Fibroblast of villous mesenchyme (primary cell): Measurements from ENCODE around the gene ZNF580. TPM values are rescaled to one million over a fixed set of nuclear protein-coding genes. Genes with fewer than 3 reads are reported as not detected.

Experiments
- DNase-seq: peaks from one replicate; pipeline ENCODE4 v3.0.0-alpha.2; 2010; ENCODE audit warnings: low read depth
- H3K4me3 ChIP-seq: 2 replicates; pipeline ENCODE4 v1.5.1; 2011; ENCODE audit warnings: low read depth, mild to moderate bottlenecking, low read length
- total RNA-seq: library from RNA; depleted of rRNA; stranded (reverse); fragments of >200 nt; gene quantifications from 2 replicates; pipeline ENCODE4 v1.2.3, GENCODE V29; 2012
- TF ChIP-seq, protein P1 (sequence below): IDR thresholded peaks from 2 replicates; pipeline ENCODE4 v1.5.1; 2012; ENCODE audit warnings: low read depth, mild to moderate bottlenecking, low read length; ENCODE audit not compliant: insufficient read depth

Gene ZNF580
- total RNA-seq, 1 donor, result 5.6 TPM

DNA sequence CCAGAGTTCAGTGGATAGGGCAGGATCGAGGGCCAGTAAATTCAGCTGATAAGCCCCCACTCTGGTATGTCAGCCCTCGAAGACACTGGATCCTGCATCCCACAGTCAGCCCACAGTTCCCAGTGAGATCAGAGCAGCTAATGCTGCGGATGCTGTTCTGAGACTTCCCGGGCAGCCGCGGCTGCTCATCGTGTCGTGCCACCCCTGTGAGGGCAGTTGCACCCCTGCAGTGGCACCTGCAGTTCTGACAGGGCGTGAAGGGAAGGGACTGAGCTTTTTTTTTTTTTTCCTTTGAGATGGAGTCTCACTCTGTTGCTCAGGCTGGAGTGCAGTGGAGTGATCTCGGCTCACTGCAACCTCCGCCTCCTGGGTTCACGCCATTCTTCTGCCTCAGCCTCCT, 26.7 kb downstream of the ZNF580 start:
- no peak for DNase-seq
- H3K4me3 ChIP-seq, result no peak overlapping the region
- TF ChIP-seq, protein P1, sequence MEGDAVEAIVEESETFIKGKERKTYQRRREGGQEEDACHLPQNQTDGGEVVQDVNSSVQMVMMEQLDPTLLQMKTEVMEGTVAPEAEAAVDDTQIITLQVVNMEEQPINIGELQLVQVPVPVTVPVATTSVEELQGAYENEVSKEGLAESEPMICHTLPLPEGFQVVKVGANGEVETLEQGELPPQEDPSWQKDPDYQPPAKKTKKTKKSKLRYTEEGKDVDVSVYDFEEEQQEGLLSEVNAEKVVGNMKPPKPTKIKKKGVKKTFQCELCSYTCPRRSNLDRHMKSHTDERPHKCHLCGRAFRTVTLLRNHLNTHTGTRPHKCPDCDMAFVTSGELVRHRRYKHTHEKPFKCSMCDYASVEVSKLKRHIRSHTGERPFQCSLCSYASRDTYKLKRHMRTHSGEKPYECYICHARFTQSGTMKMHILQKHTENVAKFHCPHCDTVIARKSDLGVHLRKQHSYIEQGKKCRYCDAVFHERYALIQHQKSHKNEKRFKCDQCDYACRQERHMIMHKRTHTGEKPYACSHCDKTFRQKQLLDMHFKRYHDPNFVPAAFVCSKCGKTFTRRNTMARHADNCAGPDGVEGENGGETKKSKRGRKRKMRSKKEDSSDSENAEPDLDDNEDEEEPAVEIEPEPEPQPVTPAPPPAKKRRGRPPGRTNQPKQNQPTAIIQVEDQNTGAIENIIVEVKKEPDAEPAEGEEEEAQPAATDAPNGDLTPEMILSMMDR, result no peak

DNA sequence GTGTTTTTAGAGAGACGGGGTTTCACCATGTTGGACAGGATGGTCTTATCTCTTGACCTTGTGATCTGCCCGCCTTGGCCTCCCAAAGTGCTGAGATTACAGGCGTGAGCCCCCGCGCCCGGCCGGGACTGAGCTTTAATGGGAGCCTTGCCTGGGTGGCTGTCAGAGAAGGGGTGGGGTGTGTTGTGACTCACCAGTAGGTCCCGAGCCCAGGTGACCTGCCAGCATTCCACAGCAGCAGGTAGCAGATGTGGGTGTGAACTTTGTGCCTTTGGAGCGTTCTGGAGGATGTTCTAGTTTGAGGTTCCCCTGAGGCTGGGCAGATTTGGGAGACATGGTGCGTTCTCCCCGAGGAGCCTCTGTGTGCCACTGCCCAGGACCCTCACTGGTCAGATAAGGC, 27.2 kb downstream of the ZNF580 start:
- H3K4me3 ChIP-seq, result no peak overlapping the region
- TF ChIP-seq, protein P1, result no peak
- DNase-seq, result no peak

DNA sequence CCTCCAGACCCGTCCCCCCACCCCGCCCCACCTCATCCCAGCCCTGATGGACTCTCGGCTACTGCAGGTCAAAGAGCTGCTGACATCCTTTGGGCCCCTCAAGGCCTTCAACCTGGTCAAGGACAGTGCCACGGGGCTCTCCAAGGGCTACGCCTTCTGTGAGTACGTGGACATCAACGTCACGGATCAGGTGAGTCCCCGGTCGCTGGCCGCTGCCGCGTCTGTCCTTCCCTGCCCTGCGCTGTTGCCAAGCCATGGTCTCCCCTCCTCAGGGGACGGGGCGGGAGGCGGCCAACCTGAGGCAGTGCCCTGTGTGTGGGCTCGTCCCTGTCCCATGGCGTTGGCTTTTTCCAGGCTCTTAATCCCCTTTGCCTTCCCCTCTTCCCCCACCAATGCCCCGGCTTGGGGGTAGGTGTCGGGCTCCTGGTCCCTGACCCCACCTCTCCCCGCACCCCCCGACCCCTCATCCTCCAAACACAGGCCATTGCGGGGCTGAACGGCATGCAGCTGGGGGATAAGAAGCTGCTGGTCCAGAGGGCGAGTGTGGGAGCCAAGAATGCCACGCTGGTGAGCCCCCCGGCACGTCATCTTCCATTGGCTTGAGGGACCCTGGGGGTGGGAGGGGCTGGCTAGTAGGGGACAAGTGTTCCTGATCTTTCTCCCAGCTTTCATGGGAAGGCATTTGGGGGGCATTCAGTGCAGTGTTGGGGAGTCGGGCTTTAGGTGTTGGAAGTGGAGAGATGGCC, 28.0 kb downstream of the ZNF580 start:
- no peak overlapping the region for H3K4me3 ChIP-seq
- no peak for DNase-seq
- TF ChIP-seq, protein P1, result no peak

DNA sequence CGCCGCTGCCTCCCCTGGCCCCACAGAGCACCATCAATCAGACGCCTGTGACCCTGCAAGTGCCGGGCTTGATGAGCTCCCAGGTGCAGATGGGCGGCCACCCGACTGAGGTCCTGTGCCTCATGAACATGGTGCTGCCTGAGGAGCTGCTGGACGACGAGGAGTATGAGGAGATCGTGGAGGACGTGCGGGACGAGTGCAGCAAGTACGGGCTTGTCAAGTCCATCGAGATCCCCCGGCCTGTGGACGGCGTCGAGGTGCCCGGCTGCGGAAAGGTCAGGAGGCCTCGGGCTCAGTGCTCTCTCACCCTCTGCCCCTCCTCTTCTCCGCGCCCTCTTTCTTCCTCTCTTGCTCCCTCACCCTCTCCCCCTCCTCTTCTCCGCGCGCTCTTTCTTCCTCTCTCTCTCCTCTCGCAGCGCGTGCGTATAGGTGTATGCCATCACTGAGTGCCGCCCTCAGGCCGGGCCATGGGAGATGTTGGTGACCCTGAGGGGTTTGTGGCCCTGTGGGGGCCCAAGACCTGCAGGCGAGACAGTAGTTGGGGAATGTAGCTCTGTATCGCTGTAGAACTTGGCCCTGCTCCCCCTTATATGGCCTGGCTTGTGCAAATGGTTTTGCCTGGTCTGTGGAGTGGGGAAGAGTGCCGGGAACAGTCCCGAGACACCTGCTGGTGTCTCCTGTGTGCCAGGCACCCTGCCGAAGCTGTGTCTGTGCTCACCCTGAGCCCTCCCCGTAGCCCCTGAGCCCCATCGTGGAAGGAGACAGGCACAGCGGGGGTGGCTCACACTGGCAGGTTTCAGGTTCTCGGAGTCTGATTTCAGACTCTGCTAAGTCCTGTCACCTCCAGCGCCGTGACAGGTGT, 28.8 kb downstream of the ZNF580 start:
- DNase-seq, result no peak
- TF ChIP-seq, protein P1, result no peak
- no peak overlapping the region for H3K4me3 ChIP-seq

DNA sequence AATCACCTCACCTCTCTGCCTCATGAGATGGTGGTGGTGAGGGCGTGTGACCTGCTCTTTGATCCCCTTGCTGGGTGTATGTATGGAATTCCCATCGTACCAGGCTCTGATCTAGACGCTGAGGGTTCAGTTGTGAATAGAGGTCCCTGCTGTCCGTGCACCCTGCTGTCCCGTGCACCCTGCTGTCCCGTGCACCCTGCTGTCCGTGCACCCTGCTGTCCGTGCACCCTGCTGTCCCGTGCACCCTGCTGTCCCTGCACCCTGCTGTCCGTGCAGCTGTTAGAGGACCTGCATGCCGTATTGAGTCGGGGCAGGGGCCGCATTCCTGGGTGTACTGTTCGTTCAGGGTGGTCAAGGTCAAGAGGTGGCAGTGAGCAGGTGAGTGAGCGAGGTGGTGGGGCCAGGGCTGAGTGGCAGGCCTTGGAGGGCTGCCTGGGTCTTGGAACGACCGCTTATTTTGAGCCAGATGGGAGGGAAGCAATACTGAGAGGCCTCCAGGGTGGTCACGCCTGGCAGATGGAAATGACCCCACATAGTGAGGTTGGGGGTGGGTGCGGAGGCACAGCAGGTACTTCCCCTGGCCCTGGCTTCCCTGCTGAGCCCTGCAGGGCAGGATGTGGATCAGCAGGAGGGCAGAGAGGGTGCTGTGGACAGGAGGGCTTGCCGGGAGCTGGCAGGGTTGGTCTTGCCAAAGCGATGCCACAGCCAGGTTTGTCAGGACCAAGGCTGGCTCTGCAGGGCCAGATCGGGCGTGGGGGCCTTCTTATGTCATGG, 29.7 kb downstream of the ZNF580 start:
- DNase-seq, result no peak
- no peak overlapping the region for H3K4me3 ChIP-seq
- TF ChIP-seq, protein P1, result no peak

DNA sequence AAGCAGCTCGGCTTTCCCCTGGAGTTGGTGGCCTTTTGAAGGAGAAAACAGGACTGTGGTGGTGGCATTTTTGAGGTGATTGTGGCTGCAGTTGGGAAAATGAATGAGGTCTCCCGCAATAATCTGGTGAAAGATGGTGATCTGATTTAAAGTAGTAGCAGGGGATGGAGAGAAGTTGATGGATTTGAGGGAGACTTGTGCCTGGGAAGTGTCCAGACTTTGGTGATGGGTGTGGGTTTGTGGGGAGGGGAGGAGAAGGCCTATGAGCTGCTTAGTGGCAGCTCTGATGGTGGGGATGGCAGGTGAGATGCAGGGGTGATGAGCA, 30.2 kb downstream of the ZNF580 start:
- DNase-seq, result no peak
- TF ChIP-seq, protein P1, result no peak
- no peak overlapping the region for H3K4me3 ChIP-seq
